Mesenchymal stem cell (in vitro differentiated cells and primary cell): ENCODE measurements around the gene VSTM5.
A peak's percentile ranks its signal among the peaks of the same experiment; 100 is the strongest.

Experiments used
- DNase-seq: peaks from one replicate; pipeline ENCODE4 v3.0.0-alpha.2; 2013
- H2AFZ ChIP-seq: one replicate; pipeline ENCODE4 v1.6.1; 2013; ENCODE audit warnings: low read depth, mild to moderate bottlenecking, control low read depth, inconsistent platforms, low read length, moderate library complexity
- H2AK5ac ChIP-seq: 2 replicates; pipeline ENCODE4 v1.6.1; 2013; ENCODE audit warnings: low read length, moderate library complexity, mild to moderate bottlenecking, inconsistent platforms; ENCODE audit not compliant: severe bottlenecking
- H2BK120ac ChIP-seq: one replicate; pipeline ENCODE4 v1.6.1; 2013; ENCODE audit warnings: low read depth, mild to moderate bottlenecking, inconsistent platforms, low read length, moderate library complexity
- H2BK12ac ChIP-seq, 2 experiments: one replicate each; pipeline ENCODE4 v1.6.1; 2013; ENCODE audit warnings: inconsistent platforms in 2 of 2, low read length in 2 of 2, mild to moderate bottlenecking in 2 of 2, moderate library complexity in 2 of 2, control low read depth in 1 of 2
- H2BK15ac ChIP-seq: one replicate; pipeline ENCODE4 v1.6.1; 2013; ENCODE audit warnings: mild to moderate bottlenecking, low read depth, inconsistent platforms; ENCODE audit not compliant: poor library complexity, severe bottlenecking
- H2BK5ac ChIP-seq: 2 replicates; pipeline ENCODE4 v1.6.1; 2013; ENCODE audit warnings: low read depth, mild to moderate bottlenecking, low read length, control low read depth, inconsistent platforms; ENCODE audit not compliant: poor library complexity, severe bottlenecking
- H3K14ac ChIP-seq, 2 experiments: one replicate each; pipeline ENCODE4 v1.6.1; 2013; ENCODE audit warnings: inconsistent platforms in 2 of 2, low read length in 2 of 2, control low read depth in 1 of 2, mild to moderate bottlenecking in 1 of 2, moderate library complexity in 1 of 2
- H3K18ac ChIP-seq, 2 experiments: one replicate each; pipeline ENCODE4 v1.6.1; 2013; ENCODE audit warnings: inconsistent platforms in 2 of 2, low read length in 2 of 2, control low read depth in 1 of 2, low read depth in 1 of 2, mild to moderate bottlenecking in 1 of 2
- H3K23ac ChIP-seq, 2 experiments: one replicate each; pipeline ENCODE4 v1.6.1; 2013; ENCODE audit warnings: inconsistent platforms in 2 of 2, low read length in 2 of 2, mild to moderate bottlenecking in 2 of 2, moderate library complexity in 2 of 2, control low read depth in 1 of 2
- H3K27ac ChIP-seq: 2 replicates; pipeline ENCODE4 v1.5.1; 2013; ENCODE audit warnings: mild to moderate bottlenecking, moderate library complexity, low read length, control low read depth, inconsistent platforms; ENCODE audit not compliant: poor library complexity, severe bottlenecking
- H3K27me3 ChIP-seq, 2 experiments: 2 replicates each; pipeline versions ENCODE4 v1.6.1 to v1.7.0; 2013; ENCODE audit warnings: low read length in 2 of 2, mild to moderate bottlenecking in 2 of 2, moderate library complexity in 2 of 2, control low read depth in 1 of 2, inconsistent platforms in 1 of 2; ENCODE audit not compliant: control insufficient read depth in 1 of 2, insufficient read depth in 1 of 2
- H3K36me3 ChIP-seq, 2 experiments: 2 replicates each; pipeline versions ENCODE4 v1.6.1 to v1.7.0; 2013; ENCODE audit warnings: low read length in 2 of 2, control low read depth in 1 of 2, inconsistent platforms in 1 of 2, low read depth in 1 of 2, mild to moderate bottlenecking in 1 of 2; ENCODE audit not compliant: insufficient read depth in 2 of 2, control insufficient read depth in 1 of 2
- H3K4ac ChIP-seq, 2 experiments: one replicate each; pipeline ENCODE4 v1.6.1; 2013; ENCODE audit warnings: inconsistent platforms in 2 of 2, low read length in 2 of 2, mild to moderate bottlenecking in 2 of 2, moderate library complexity in 2 of 2, control low read depth in 1 of 2, low read depth in 1 of 2
- H3K4me1 ChIP-seq: 2 replicates; pipeline ENCODE4 v1.6.1; 2013; ENCODE audit warnings: low read depth, low read length, control low read depth; ENCODE audit not compliant: control insufficient read depth, insufficient read depth
- H3K4me2 ChIP-seq: 2 replicates; pipeline ENCODE4 v1.6.1; 2013; ENCODE audit warnings: low read length, mild to moderate bottlenecking, inconsistent platforms; ENCODE audit not compliant: poor library complexity, severe bottlenecking
- H3K4me3 ChIP-seq, 2 experiments: 2 replicates each; pipeline versions ENCODE4 v1.5.1 to v1.7.0; 2013; ENCODE audit warnings: low read length in 2 of 2, mild to moderate bottlenecking in 2 of 2, control low read depth in 1 of 2, low read depth in 1 of 2; ENCODE audit not compliant: insufficient read depth in 1 of 2
- H3K79me1 ChIP-seq: replicated peaks from 2 replicates; pipeline ENCODE4 v1.6.1; 2013; ENCODE audit warnings: mild to moderate bottlenecking, control low read depth, low read length, inconsistent platforms; ENCODE audit not compliant: poor library complexity, severe bottlenecking
- H3K9ac ChIP-seq: 2 replicates; pipeline ENCODE4 v1.7.0; 2013; ENCODE audit warnings: mild to moderate bottlenecking, low read length, moderate library complexity
- H3K9me3 ChIP-seq: 2 replicates; pipeline ENCODE4 v1.7.0; 2013; ENCODE audit warnings: mild to moderate bottlenecking, low read length; ENCODE audit not compliant: control insufficient read depth
- H4K8ac ChIP-seq: one replicate; pipeline ENCODE4 v1.6.1; 2013; ENCODE audit warnings: inconsistent platforms, mild to moderate bottlenecking, low read length, moderate library complexity
- H4K91ac ChIP-seq: one replicate; pipeline ENCODE4 v1.6.1; 2013; ENCODE audit warnings: mild to moderate bottlenecking, low read length, inconsistent platforms
- WGBS: methylation state at CpG from one replicate; pipeline ENCODE4 v1.1.7; 2013; ENCODE audit warnings: mixed read lengths; 5-methylcytosine and 5-hydroxymethylcytosine counted together

Gene VSTM5

DNA sequence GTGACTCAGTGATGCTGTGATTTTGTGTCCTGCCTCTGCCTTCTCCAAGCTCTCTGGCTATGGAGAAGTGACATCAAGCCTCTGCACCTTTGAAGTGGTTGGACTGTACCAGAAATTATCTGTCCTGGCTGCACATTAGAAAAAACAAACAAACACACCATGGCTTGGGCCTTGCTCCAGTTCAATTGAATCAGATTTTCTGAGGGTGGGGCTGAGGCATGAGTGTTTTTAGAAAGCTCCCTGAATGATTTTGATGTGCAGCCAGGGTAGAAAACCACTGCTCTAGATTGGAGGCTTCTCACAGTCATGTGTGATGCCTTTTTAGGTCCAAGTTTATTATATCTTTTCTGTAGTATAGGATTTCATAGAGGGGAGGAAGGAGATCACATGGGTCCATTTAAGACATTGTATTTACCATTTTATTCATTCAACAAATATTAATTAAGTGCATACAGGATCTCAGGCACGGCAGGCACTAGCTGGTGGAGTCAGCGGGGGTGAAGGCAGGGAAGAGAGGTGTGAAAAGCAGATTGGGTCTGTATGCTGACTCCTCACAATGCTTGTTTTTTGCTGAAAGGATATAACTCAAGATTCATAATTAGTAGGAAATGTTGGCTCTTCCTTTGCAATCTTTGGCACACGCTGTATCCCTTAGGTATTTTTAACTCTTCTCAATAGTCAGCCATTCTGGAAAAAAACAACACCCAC lies 7.1 kb upstream of the VSTM5 start:
- Histone ChIP-seq H2AFZ (no peak overlapping the region), H3K23ac (no peak overlapping the region), H3K36me3 (no peaks in the 10 kb centered on the region), H3K18ac (no peak overlapping the region), H3K4me2 (no peak overlapping the region), H2BK15ac (no peak overlapping the region), H3K27me3 (no peaks in the 10 kb centered on the region), H4K91ac (no peak overlapping the region), H3K4ac (no peak overlapping the region), H2BK12ac (no peak overlapping the region), H2BK5ac (no peak overlapping the region), H3K4me3 (no peak overlapping the region), H3K14ac (no peak overlapping the region), H2BK120ac (no peak overlapping the region), H3K9ac (no peak overlapping the region), H3K9me3 (no peaks in the 10 kb centered on the region), H3K27ac (no peak overlapping the region), H3K79me1 (no peaks in the 10 kb centered on the region), H4K8ac (no peak overlapping the region), H2AK5ac (no peak overlapping the region), H3K4me1 (no peaks in the 10 kb centered on the region)
- DNase-seq, result no peak
- 49% methylated on average over 2 of the region's 3 CpGs for WGBS

DNA sequence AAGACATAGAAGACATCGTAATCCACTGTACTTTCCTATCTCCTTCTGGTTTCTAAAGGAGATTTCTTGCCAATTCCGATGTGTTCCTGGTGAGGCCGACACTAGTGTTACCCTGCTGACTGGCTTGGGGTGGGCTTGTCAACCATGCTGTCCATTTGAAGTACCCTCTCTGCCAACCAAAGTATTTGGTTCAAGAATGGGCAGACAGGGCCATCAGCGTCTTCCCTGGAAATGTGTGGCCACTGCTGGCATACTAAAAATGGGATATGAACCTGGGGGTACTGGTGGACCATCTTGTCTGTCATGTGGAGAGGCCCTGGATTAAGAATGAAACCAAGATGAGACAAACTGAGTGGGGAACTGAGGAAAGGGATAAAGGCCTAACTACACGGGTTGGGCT lies 1.8 kb upstream of the VSTM5 start:
- 95% methylated on average over 5 of the region's 5 CpGs for WGBS
- H3K4me2 ChIP-seq, result no peak overlapping the region
- no peak overlapping the region for H4K8ac ChIP-seq
- H3K27me3 ChIP-seq, result no peaks in the 10 kb centered on the region
- no peak overlapping the region for H2BK5ac ChIP-seq
- H3K23ac ChIP-seq, result no peak overlapping the region
- H3K27ac ChIP-seq, result no peak overlapping the region
- no peak overlapping the region for H3K4me3 ChIP-seq
- no peaks in the 10 kb centered on the region for H3K79me1 ChIP-seq
- H2BK15ac ChIP-seq, result no peak overlapping the region
- H3K14ac ChIP-seq, result no peak overlapping the region
- no peak overlapping the region for H2AK5ac ChIP-seq
- H3K4ac ChIP-seq, result no peak overlapping the region
- H3K9me3 ChIP-seq, result no peaks in the 10 kb centered on the region
- no peak overlapping the region for H4K91ac ChIP-seq
- no peak overlapping the region for H3K18ac ChIP-seq
- H3K4me1 ChIP-seq, result peaks cover 4% of the 10 kb centered on the region
- H2BK12ac ChIP-seq, result no peak overlapping the region
- no peak overlapping the region for H3K9ac ChIP-seq
- no peak overlapping the region for H2AFZ ChIP-seq
- no peaks in the 10 kb centered on the region for H3K36me3 ChIP-seq
- no peak for DNase-seq
- H2BK120ac ChIP-seq, result no peak overlapping the region

- no peak overlapping the region for H2BK5ac ChIP-seq
- H3K9me3 ChIP-seq, result no peaks in the 10 kb centered on the region
- peak; percentile 7 for DNase-seq
- peak overlapping the region; percentile 76 for H3K9ac ChIP-seq
- no peak overlapping the region for H2BK12ac ChIP-seq
- H3K27ac ChIP-seq, result no peak overlapping the region
- H3K27me3 ChIP-seq, result no peaks in the 10 kb centered on the region
- H3K23ac ChIP-seq, result no peak overlapping the region
- no peak overlapping the region for H2BK120ac ChIP-seq
- 36% methylated on average over 63 of the region's 67 CpGs for WGBS
- H3K18ac ChIP-seq, result peak overlapping the region in 1 of 2 experiments; percentile 37
- H2AFZ ChIP-seq, result no peak overlapping the region
- H4K91ac ChIP-seq, result no peak overlapping the region
- H3K4ac ChIP-seq, result no peak overlapping the region
- H3K36me3 ChIP-seq, result no peaks in the 10 kb centered on the region
- no peak overlapping the region for H3K14ac ChIP-seq
- peak overlapping the region; percentile 34 to 70 for H3K4me3 ChIP-seq
- H3K79me1 ChIP-seq, result no peaks in the 10 kb centered on the region
- no peak overlapping the region for H2AK5ac ChIP-seq
- H3K4me1 ChIP-seq, result peaks cover 6% of the 10 kb centered on the region
- H4K8ac ChIP-seq, result peak overlapping the region; percentile 47
- H2BK15ac ChIP-seq, result no peak overlapping the region
- H3K4me2 ChIP-seq, result peak overlapping the region; percentile 44
Observed at GRCh38 chr11:93849751-93850593, 446 bp downstream of the VSTM5 start.

GRCh38 chr11:93849201-93849600 lies 1.2 kb downstream of the VSTM5 start:
- Histone ChIP-seq H2BK15ac (no peak overlapping the region), H3K4ac (no peak overlapping the region), H3K18ac (no peak overlapping the region), H3K23ac (no peak overlapping the region), H4K91ac (no peak overlapping the region), H2BK12ac (no peak overlapping the region), H3K14ac (no peak overlapping the region), H3K4me1 (peaks cover 6% of the 10 kb centered on the region), H2BK5ac (no peak overlapping the region), H3K36me3 (no peaks in the 10 kb centered on the region), H3K79me1 (no peaks in the 10 kb centered on the region), H3K9ac (peak overlapping the region; percentile 76), H3K4me2 (no peak overlapping the region), H4K8ac (no peak overlapping the region), H2AFZ (no peak overlapping the region), H3K9me3 (no peaks in the 10 kb centered on the region), H3K4me3 (peak overlapping the region in 1 of 2 experiments; percentile 70), H2AK5ac (no peak overlapping the region), H2BK120ac (no peak overlapping the region), H3K27ac (no peak overlapping the region), H3K27me3 (no peaks in the 10 kb centered on the region)
- DNase-seq, result no peak
- 99% methylated on average over 5 of the region's 5 CpGs for WGBS
